K562 (cell line): ENCODE results near the gene SAMD11. TPM values are rescaled to one million over a fixed set of nuclear protein-coding genes. Genes with fewer than 3 reads are reported as not detected.

Source experiments
- ASH1L ChIP-seq: fragments of 450-650 bp; IDR thresholded peaks from 2 replicates; pipeline ENCODE4 v1.6.1; 2018; ENCODE audit warnings: borderline replicate concordance, mild to moderate bottlenecking, low read depth; ENCODE audit not compliant: partially characterized antibody
- BRF2 ChIP-seq: IDR thresholded peaks from 3 replicates; pipeline ENCODE4 v1.6.1; 2011; ENCODE audit warnings: borderline replicate concordance, mild to moderate bottlenecking; ENCODE audit not compliant: insufficient read length, insufficient read depth
- CREB3L1 ChIP-seq: fragments of 450-650 bp; IDR thresholded peaks from 2 replicates; pipeline ENCODE4 v1.6.1; 2014; ENCODE audit warnings: low read depth, mild to moderate bottlenecking, moderate library complexity, borderline replicate concordance
- DDX20 ChIP-seq: fragments of 450-650 bp; IDR thresholded peaks from 2 replicates; pipeline ENCODE4 v1.6.1; 2016; ENCODE audit warnings: missing genetic modification characterization, low read depth, mild to moderate bottlenecking, missing compliant biosample characterization, moderate library complexity
- DNMT1 ChIP-seq: fragments of 450-650 bp; IDR thresholded peaks from 2 replicates; pipeline ENCODE4 v1.6.1; 2016; ENCODE audit warnings: antibody characterized with exemption, mild to moderate bottlenecking
- ETS1 ChIP-seq: conservative IDR thresholded peaks from 2 replicates; pipeline ENCODE4 v1.6.1; 2011; ENCODE audit warnings: low read depth, mild to moderate bottlenecking, low read length; ENCODE audit not compliant: control insufficient read depth
- GTF3C2 ChIP-seq: IDR thresholded peaks from 3 replicates; pipeline ENCODE4 v1.6.1; 2011; ENCODE audit warnings: borderline replicate concordance, mild to moderate bottlenecking, moderate library complexity; ENCODE audit not compliant: insufficient read length; ENCODE audit errors: extremely low read depth
- MLLT1 ChIP-seq, 2 experiments: fragments of 450-650 bp; IDR thresholded peaks; 2 replicates each; pipeline ENCODE4 v1.6.1; 2016
- PKNOX1 ChIP-seq: fragments of 450-650 bp; IDR thresholded peaks from 2 replicates; pipeline ENCODE4 v1.6.1; 2016
- PRMT5 ChIP-seq: sonication (generic); formaldehyde crosslinking; IDR thresholded peaks from 2 replicates; pipeline ENCODE4 v1.5.0; 2020; ENCODE audit warnings: missing genetic modification reagents
- SIN3A ChIP-seq, 2 experiments: fragments of 150-350 bp in 1 of 2; IDR thresholded peaks; 2 replicates each; pipeline ENCODE4 v1.6.1; 2011 to 2016; ENCODE audit warnings: borderline replicate concordance in 2 of 2, low read depth in 2 of 2, low read length in 2 of 2, mild to moderate bottlenecking in 2 of 2, moderate library complexity in 2 of 2; ENCODE audit not compliant: control insufficient read depth in 1 of 2
- STAT5B ChIP-seq: fragments of 250-450 bp; sonication (Bioruptor Pico); IDR thresholded peaks from 2 replicates; pipeline ENCODE4 v1.8.0; 2021; ENCODE audit warnings: mild to moderate bottlenecking, inconsistent platforms
- U2AF2 ChIP-seq: fragments of 200-400 bp; formaldehyde crosslinking; optimal IDR thresholded peaks from 2 replicates; pipeline ENCODE3; 2017; ENCODE audit warnings: low read depth, mild to moderate bottlenecking, low read length
- ZNF282 ChIP-seq: sonication (generic); formaldehyde crosslinking; IDR thresholded peaks from 2 replicates; pipeline ENCODE4 v1.8.1; 2023; ENCODE audit warnings: missing genetic modification reagents
- polyA plus RNA-seq, 8 experiments: library from polyadenylated mRNA; depleted of rRNA in 4 of 8; stranded (reverse) in 5 of 8; unstranded in 3 of 8; fragments of >200 nt; fragmentation: Nextera tagmentation in 2 of 8; fragmentation: Illumina TruSeq in 1 of 8; extraction: Ambion mirVana in 2 of 8; extraction: Trizol in 1 of 8; gene quantifications; 2 replicates each; pipeline versions ENCODE4 v1.2.1 to v1.2.3, GENCODE V29; 2011 to 2014; ENCODE audit warnings: inconsistent platforms in 1 of 8, missing spikeins in 1 of 8
- total RNA-seq, 7 experiments: library from RNA; depleted of rRNA in 6 of 7; stranded (reverse); fragments of >200 nt in 6 of 7; fragmentation: Illumina TruSeq in 2 of 7; extraction: Trizol in 2 of 7; gene quantifications; 2 replicates each; pipeline versions ENCODE4 v1.2.1 to v1.2.3, GENCODE V29; 2011 to 2021; ENCODE audit warnings: low replicate concordance in 1 of 7

SAMD11 gene
- total and polyA plus RNA-seq, 9 of the 15 experiments (the other 6 are each of a cell fraction or from before 2014, with no cell fraction given) = 0.07 to 0.82 (median 0.11) TPM; not detected in 2

- TF ChIP-seq GTF3C2 (peak; percentile 87), STAT5B (CRISPR knock-in tag) (no peak), MLLT1 (IDR thresholded peaks at IDR 0.05) (no peak), ZNF282 (CRISPR knock-in tag) (no peak), PKNOX1 (peak; percentile 70), U2AF2 (no peak), DNMT1 (no peak), DDX20 (no peak), BRF2 (no peak), CREB3L1 (no peak), PRMT5 (CRISPR knock-in tag) (no peak), ASH1L (no peak), SIN3A (IDR thresholded peaks at IDR 0.05; ENCODE audit: borderline replicate concordance in 2 of 2, control insufficient read depth in 1 of 2, low read depth in 2 of 2, low read length in 2 of 2) (peak in 1 of 2 experiments; percentile 43; a peak in 1 of 4 replicates), ETS1 (0 out of 2 replicates have a peak, but pooled peaks have one; percentile 15)
Measured at GRCh38 chr1:960363-961131, 36.8 kb downstream of the SAMD11 start, which contains the start of gene KLHL17 (continued).
